KOPT-K1 (cell line): ENCODE results near the gene UBE4A.

Source experiments
- H3K27ac ChIP-seq: fragments of 200-600 bp; sonication (generic); 2 replicates; pipeline ENCODE4 v1.5.1; 2016; ENCODE audit warnings: antibody characterized with exemption, mild to moderate bottlenecking, low read depth, low read length; ENCODE audit not compliant: poor library complexity, severe bottlenecking
- H3K36me3 ChIP-seq: fragments of 200-600 bp; sonication (generic); 2 replicates; pipeline ENCODE4 v1.5.1; 2017; ENCODE audit warnings: antibody characterized with exemption, mild to moderate bottlenecking, low read length, moderate library complexity; ENCODE audit not compliant: insufficient read depth
- H3K9me3 ChIP-seq: fragments of 200-600 bp; sonication (generic); 2 replicates; pipeline ENCODE4 v1.5.1; 2017; ENCODE audit warnings: antibody characterized with exemption, low read length, mild to moderate bottlenecking; ENCODE audit not compliant: insufficient read depth, poor library complexity, severe bottlenecking

UBE4A gene, protein sequence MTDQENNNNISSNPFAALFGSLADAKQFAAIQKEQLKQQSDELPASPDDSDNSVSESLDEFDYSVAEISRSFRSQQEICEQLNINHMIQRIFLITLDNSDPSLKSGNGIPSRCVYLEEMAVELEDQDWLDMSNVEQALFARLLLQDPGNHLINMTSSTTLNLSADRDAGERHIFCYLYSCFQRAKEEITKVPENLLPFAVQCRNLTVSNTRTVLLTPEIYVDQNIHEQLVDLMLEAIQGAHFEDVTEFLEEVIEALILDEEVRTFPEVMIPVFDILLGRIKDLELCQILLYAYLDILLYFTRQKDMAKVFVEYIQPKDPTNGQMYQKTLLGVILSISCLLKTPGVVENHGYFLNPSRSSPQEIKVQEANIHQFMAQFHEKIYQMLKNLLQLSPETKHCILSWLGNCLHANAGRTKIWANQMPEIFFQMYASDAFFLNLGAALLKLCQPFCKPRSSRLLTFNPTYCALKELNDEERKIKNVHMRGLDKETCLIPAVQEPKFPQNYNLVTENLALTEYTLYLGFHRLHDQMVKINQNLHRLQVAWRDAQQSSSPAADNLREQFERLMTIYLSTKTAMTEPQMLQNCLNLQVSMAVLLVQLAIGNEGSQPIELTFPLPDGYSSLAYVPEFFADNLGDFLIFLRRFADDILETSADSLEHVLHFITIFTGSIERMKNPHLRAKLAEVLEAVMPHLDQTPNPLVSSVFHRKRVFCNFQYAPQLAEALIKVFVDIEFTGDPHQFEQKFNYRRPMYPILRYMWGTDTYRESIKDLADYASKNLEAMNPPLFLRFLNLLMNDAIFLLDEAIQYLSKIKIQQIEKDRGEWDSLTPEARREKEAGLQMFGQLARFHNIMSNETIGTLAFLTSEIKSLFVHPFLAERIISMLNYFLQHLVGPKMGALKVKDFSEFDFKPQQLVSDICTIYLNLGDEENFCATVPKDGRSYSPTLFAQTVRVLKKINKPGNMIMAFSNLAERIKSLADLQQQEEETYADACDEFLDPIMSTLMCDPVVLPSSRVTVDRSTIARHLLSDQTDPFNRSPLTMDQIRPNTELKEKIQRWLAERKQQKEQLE

DNA sequence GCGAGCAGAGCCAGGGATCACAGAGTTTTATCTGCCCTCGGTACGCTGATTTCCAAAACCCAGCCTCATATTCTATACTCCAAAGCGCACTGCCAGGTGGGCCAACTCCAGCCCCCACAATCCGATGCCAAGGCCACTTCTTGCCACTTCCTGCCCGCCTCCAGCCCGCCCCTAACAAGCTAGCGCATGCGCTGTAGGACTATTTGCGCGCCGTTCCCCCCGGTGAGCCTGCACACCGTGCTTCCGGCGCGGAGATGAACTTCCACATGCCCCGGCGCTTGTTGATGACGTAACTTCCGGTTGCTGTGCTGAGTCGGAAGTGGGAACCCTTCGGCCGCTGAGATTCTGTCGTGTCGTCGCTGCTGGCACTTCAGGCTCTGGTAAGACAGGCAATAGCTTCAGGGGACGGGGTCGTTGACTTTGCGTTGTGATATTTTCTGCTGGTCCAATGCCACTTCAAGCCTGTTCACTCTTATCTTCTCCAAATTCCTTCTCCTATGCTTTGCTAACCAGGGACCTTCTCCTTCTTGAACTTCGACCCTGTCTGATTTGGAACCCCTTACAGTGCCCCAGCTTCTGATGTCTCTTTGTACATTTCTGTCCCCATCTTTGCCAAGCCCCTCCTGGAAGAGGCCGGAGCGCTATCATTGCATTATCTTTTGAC, at the start of gene UBE4A:
TSS of gene UBE4A (plus strand) at position 306 of the 664 bp plus-strand sequence. CDS start 5,481 bp downstream, outside the sequence.
- Histone ChIP-seq H3K36me3 (peaks cover 26% of the 10 kb centered on the region), H3K9me3 (no peaks in the 10 kb centered on the region), H3K27ac (peak within 1 kb of the TSS; percentile 67)

DNA sequence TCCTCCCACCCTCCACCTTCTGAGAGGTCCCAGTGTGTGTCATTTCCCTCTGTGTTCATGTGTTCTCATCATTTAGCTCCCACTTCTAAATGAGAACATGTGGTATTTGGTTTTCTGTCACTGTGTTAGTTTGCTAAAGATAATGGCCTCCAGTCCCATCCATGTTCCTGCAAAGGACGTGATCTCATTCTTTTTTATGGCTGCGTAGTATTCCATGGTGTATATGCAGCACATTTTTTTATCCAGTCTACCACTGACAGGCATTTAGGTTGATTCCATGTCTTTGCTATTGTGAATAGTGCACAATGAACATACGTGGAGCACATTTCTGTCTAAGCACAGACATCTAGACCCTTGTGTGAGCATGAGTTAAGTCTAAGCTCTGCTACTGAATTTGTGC, 49.1 kb upstream of the UBE4A start:
- Histone ChIP-seq H3K27ac (no peak overlapping the region), H3K36me3 (peaks cover 93% of the 10 kb centered on the region), H3K9me3 (no peaks in the 10 kb centered on the region)

DNA sequence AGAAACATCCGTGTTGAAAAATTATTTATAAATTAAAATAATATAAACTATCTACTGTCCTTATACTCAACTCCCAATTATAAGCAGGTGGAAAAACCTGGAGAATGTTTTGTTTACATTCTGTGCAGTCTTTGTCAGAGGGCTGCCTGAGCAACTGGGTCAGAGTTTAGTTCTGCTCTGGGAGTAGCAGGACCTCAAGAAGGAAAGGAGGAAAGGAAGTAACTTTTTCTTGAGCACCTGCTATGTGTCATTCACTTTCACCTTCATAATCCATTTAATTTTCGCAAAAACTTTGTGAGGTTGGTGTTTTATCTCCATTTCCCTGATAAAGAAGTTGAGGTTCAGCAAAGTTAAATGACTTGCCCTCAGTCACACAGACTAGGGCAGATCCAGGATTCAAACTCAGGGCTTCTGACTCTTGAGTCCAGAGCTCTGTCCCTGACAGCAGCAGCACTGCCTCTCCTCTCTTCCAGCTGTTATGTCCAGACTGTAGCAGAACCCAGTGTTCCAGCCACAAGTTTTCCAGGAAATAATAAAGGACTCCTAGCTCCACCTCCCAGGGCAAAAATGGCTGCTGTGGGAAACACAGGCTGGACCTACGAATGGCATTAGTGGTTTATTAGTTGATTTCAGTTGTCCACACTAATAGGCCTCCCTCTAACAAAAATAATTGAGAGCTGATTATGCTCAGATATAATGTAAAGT, 48.5 kb upstream of the UBE4A start:
- no peaks in the 10 kb centered on the region for H3K9me3 ChIP-seq
- H3K36me3 ChIP-seq = peaks cover 97% of the 10 kb centered on the region
- H3K27ac ChIP-seq = peak overlapping the region; percentile 33

DNA sequence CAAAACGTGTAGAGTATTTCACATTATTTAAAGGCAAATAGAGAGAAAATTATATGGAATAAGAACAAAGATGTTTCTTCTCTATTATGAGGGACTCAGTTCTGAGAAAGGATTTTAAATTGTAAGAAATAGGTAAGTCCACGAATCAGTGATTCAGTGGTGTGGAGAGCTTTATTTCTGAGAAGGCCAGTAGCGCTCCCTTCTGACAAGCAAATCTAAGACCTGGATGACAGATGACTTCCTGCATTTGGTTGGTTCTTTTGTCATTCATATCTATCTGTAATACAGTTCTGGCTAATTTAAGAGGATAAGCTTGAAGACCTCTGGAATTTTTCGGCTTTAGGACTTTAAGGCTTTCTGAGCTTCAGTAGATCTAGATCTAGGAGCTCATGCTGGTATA, 47.9 kb upstream of the UBE4A start:
- Histone ChIP-seq H3K9me3 (no peaks in the 10 kb centered on the region), H3K36me3 (peaks cover 93% of the 10 kb centered on the region), H3K27ac (peak overlapping the region; percentile 98)

DNA sequence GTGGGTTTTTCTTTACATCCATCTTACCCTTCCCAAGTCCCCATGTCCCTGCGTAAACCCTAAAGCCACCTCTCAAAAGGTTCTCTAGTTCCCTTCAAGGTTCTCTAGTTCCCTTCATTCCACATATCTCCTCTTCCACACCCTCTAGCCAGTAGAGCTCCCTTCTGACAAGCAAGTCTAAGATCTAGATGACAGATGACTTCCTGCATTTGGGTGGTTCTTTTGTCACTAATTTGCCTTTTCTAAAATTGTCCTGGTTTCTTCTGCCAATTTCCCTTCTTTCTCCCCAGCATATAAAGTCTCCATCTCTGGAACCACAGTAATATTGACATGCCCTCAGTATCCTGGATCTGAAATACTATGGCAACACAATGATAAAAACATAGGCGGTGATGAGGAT, 47.1 kb upstream of the UBE4A start:
- Histone ChIP-seq H3K36me3 (peaks cover 87% of the 10 kb centered on the region), H3K27ac (peak overlapping the region; percentile 98), H3K9me3 (no peaks in the 10 kb centered on the region)

DNA sequence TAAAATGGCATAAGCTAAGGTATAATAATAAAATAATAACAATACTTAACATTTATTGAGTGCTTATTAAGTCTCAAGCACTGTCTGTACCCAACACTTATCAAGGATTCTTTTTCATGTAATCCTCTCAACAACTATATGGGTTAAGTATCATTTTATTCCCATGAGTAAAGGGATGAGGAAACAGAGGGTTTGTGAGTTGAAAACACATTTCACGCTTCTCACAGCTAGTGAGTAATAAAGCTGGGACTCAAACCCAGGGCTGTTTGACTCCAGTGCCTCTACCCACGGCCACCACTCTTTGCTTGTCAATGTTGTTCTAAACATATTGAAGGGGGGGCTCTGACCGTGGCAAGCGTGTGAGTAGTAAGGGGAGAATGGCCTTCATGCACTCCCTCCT, 46.2 kb upstream of the UBE4A start:
- Histone ChIP-seq H3K36me3 (peaks cover 80% of the 10 kb centered on the region), H3K27ac (peak overlapping the region; percentile 98), H3K9me3 (no peaks in the 10 kb centered on the region)

DNA sequence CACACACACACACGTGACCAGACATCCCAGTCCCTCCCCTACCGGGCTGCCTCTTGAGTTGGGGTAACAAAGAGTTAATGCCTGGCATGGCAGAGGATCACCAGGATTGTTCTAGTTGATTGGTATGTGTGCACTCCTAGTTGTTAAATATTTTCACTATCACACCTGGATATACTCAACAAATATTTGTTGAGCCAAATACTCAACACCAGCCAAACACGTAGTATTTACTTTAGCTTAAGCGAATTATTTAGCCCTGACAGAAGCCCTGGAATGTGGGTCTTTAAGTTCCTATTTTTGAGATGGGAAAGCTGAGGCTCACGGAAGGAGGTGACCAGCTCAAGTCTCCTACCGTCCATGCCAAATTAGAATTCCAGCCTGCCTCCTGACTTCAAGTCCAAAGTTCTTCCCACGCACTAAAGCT, 44.4 kb upstream of the UBE4A start:
- peaks cover 64% of the 10 kb centered on the region for H3K36me3 ChIP-seq
- H3K27ac ChIP-seq = peak overlapping the region; percentile 98
- no peaks in the 10 kb centered on the region for H3K9me3 ChIP-seq

DNA sequence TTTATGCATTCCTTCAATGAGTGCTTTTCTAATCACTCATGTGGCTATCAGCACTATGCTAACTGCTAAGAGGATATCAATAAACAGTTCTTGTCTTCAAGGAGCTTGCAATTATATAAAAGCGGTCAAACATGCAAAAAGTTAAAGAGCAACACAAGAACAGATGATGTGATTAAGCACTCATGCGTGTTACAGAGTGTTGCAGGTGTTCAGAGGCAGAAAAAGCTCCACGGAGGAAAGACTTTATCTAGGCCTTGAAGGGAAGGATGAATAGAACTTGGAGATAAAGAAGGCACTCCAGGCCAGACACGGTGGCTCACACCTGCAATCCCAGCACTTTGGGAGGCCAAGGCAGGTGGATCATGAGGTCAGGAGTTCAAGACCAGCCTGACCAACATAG, 41.3 kb upstream of the UBE4A start:
- H3K36me3 ChIP-seq = peaks cover 41% of the 10 kb centered on the region
- H3K9me3 ChIP-seq = no peaks in the 10 kb centered on the region
- peak overlapping the region; percentile 98 for H3K27ac ChIP-seq

DNA sequence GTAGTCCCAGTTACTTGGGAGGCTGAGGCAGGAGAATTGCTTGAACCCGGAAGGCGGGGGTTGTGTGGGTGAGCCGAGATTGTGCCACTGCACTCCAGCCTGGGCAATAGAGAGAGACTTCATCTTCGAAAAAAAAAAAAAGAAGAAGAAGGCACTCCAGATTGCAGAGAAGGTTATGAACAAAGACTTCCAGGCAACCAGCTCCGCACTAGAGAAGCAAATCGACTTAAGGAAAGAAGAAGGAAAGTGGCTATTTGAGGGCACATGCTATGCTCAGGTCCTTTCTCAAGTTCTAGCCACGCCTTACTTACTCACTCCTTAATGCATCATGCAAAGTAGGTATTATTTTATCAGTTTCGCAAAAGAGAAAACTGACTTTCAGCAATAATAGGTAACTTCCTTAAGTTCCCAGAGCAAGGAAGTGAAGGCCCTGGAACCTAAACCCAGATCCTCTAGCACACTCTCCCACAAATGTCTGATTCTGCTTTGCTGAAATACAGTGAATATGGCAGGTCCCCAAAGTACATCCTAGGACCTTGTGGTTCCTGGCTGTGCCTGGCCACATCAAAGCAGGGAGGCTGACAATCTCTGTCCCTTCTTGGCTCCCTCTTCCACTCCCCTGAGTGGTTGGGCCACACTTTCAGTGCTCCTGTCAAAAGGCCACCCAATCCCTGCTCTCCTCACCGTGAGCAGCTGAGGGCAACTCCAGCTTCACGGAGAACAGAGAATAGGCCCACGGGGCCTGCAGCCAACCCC, 40.6 kb upstream of the UBE4A start:
- Histone ChIP-seq H3K27ac (peak overlapping the region; percentile 98), H3K9me3 (no peaks in the 10 kb centered on the region), H3K36me3 (peaks cover 39% of the 10 kb centered on the region)

DNA sequence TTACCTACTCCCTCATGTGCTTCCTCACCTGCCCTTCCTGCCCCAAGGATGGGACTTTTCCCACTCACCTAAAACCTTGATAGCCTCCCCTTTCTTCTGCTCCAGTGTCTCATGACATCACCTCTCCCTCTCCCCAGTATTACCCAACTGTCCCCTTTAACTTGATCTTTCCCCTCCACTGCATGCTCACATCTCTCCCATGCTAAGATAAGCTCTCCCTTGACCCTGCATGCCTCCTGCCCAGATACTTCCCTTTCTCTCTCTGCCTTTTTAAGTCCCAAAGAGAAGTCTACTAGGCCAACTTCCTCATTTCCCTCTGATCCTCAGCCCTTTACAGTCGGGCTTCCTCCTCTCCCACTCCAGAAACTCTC, 40.1 kb upstream of the UBE4A start:
- H3K36me3 ChIP-seq = peaks cover 33% of the 10 kb centered on the region
- no peaks in the 10 kb centered on the region for H3K9me3 ChIP-seq
- H3K27ac ChIP-seq = peak overlapping the region; percentile 98

DNA sequence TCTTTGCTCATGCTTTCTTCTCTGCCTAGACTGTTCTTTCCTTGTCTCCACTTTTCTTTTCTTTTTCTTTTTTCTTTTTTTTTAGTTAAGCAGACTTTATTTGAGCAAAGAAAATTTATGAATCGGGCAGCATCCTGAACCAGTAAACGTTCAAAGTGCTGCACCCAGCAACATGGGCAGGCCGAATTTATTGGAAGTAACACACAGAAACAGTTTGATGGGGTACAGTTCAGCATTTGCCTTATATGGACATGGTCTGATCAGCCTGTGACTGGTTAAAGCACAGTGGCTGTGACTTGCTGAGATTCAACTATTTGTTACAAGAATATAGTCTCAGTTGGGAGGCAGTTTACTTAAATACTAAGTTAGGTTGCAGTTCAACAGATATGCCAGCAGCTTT, 38.9 kb upstream of the UBE4A start:
- peak overlapping the region; percentile 98 for H3K27ac ChIP-seq
- H3K9me3 ChIP-seq = no peaks in the 10 kb centered on the region
- H3K36me3 ChIP-seq = peaks cover 22% of the 10 kb centered on the region

DNA sequence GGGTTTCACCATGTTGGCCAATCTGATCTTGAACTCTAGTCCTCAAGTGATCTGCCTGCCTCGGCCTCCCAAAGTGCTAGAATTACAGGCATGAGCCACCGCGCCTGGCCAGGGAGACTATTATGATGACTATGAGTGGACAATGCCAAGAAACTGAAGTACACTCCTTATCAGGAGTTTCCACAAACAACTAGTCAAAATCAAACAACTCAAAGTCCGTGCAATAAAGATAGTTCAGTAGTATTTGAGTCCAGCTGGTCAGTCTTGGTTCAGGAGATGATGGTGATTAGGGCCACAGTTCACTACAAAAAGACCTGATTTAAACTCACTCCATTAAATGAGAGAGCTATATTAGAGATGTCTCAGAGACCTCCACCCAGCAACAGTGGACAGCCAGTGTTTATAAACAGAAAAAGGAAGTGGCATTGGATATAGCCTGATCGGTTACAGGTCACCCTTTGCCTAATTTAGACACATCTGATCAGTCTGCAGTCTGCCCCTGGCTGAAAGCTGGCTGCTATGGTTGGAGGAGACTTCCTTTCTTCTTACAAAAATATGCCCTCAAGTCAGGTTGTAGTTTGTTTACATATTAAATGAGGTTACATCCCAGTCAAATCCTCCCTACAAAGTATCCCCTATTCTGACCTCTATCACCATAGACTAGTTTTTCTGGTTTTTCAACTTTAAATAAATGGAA, 37.9 kb upstream of the UBE4A start:
- Histone ChIP-seq H3K36me3 (peaks cover 17% of the 10 kb centered on the region; the same call in 1 of the 2 replicates), H3K27ac (peak overlapping the region; percentile 43), H3K9me3 (no peaks in the 10 kb centered on the region)

DNA sequence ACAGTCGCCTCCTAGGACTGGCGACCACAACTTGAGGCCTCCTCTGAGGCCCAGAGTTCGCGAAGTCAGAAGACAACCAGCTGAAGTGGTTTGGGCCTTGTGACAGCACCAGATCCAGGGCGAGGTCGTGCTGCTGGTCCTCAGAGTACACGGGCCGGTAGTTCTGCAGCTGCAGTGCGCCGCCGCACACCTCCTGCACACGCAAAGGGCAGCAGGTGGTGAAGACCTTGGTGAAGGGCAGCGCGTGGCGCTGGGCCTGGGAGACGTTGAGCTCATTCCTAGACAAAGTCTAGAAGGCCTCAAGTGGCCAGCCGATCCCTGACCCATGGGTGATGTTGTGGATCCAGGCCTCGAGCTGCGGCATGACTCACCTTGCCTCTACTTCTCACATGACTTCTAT, 36.7 kb upstream of the UBE4A start:
- peaks cover 13% of the 10 kb centered on the region; the same call in 1 of the 2 replicates for H3K36me3 ChIP-seq
- no peaks in the 10 kb centered on the region for H3K9me3 ChIP-seq
- H3K27ac ChIP-seq = peak overlapping the region; percentile 13
